ENCODE results near the gene FLII.
"Not testable (repeated sequence)": the region's sequence is repeated elsewhere in the genome, so short reads cannot be mapped to it uniquely, and the experiment has no call there.

Gene FLII
- long read RNA-seq, full-length matches to known transcripts, result 286 of 720 reads
- long read RNA-seq, partial matches to known transcripts, result 61 of 720 reads
- long read RNA-seq, other reads (novel, unspliced or antisense), result 373 of 720 reads

DNA sequence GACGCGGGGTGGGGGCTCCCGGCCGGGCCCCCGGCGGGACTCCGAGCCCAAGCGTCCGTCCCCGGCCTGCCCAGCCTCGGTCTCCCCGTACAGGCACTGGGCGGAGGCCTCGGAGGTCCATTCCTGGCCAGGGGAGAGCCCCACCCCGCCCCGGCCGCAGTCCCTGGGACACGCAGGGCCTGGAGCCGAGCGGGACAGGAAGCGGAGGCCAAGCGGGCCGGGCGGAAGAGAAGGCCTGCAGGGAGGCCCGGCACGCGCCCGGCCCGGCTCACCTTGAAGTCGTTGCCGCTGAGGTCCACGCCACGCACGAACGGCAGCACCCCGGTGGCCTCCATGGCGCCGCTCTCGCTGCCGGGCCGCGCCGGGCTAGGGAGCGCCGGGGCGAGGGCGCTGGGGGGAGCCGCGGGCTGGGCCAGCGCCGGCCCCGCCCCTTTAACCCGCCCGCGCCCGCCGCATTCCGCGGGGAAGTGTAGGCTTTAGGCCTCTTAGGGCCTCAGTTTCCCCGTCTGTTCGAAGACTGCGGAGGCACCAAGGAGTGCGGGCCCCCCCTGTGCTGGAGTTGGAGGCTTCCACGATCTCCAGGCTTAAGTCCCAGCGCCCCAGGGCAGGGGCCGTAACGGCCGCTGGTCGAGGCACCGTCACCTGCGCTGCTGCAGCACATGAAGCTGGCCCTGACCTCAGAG lies at the start of gene FLII:
TSS of gene FLII (minus strand) at position 383 of the 683 bp plus-strand sequence. CDS start at position 335, 48 bp downstream.
- no peak for TF ChIP-seq POLR2AphosphoS5 (IDR thresholded peaks at IDR 0.05; ENCODE audit: low read depth)
- no peak for TF ChIP-seq CTCF (IDR thresholded peaks at IDR 0.05; ENCODE audit: insufficient read depth, low read length)
- no peak for TF ChIP-seq REST (IDR thresholded peaks at IDR 0.05; ENCODE audit: insufficient replicate concordance, low read depth)
- TF ChIP-seq SPI1 (IDR thresholded peaks at IDR 0.05; ENCODE audit: borderline replicate concordance, low read depth), result no peak
- TF ChIP-seq GABPA (IDR thresholded peaks at IDR 0.05; ENCODE audit: low read depth), result no peak
- Histone ChIP-seq H3K27ac (replicated peaks) (peak within 1 kb of the TSS; percentile 89), H3K4me3 (replicated peaks; ENCODE audit: insufficient read depth, low read length) (peak within 1 kb of the TSS; percentile 70), H3K27me3 (ENCODE audit: insufficient read depth, poor library complexity, severe bottlenecking) (no peaks in the 10 kb centered on the region)
- peak; percentile 6 to 28 for DNase-seq (ENCODE audit: low read depth in 1 of 2, low spot score in 1 of 2)

DNA sequence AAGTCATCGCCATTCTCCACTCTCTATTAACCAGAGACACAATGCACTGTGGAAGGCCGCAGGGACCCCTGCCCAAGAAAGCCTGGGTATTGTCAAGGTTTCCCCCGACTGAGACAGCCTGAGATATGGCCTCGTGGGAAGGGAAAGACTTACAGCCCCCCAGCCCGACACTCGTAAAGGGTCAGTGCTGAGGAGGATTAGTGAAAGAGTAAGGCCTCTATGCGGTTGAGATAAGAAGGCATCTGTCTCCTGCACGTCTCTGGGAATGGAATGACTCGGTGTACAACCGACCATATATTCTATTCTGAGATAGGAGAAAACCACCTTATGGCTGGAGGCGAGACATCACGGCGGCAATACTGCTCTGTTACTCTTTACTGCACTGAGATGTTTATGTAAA lies 44.7 kb upstream of the FLII start:
- not testable (repeated sequence) for H3K4me3 ChIP-seq (replicated peaks; ENCODE audit: insufficient read depth, low read length); H3K27ac ChIP-seq (replicated peaks); DNase-seq (ENCODE audit: low read depth in 1 of 2, low spot score in 1 of 2); H3K27me3 ChIP-seq (ENCODE audit: insufficient read depth, poor library complexity, severe bottlenecking)

- no peaks in the 10 kb centered on the region for H3K27me3 ChIP-seq (ENCODE audit: insufficient read depth, poor library complexity, severe bottlenecking)
- TF ChIP-seq SPI1 (IDR thresholded peaks at IDR 0.05; ENCODE audit: borderline replicate concordance, low read depth) (no peak), REST (IDR thresholded peaks at IDR 0.05; ENCODE audit: insufficient replicate concordance, low read depth) (no peak), CTCF (IDR thresholded peaks at IDR 0.05; ENCODE audit: insufficient read depth, low read length) (no peak), POLR2AphosphoS5 (IDR thresholded peaks at IDR 0.05; ENCODE audit: low read depth) (no peak)
- H3K4me3 ChIP-seq (replicated peaks; ENCODE audit: insufficient read depth, low read length), result no peak overlapping the region
- DNase-seq (ENCODE audit: low read depth in 1 of 2, low spot score in 1 of 2), result no peak
- no peak overlapping the region for H3K27ac ChIP-seq (replicated peaks)
These were observed 42.4 kb upstream of the FLII start for GRCh38 chr17:18300725-18301480.

DNA sequence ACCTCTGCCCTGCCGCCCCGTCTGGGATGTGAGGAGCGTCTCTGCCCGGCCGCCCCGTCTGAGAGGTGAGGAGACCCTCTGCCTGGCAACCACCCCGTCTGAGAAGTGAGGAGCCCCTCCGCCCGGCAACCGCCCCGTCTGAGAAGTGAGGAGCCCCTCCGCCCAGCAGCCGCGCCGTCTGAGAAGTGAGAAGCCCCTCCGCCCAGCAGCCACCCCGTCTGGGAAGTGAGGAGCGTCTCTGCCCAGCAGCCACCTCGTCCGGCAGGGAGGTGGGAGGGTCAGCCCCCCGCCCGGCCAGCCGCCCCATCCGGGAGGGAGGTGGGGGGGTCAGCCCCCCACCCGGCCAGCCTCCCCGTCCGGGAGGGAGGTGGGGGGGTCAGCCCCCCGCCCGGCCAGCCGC lies 39.5 kb upstream of the FLII start:
- not testable (repeated sequence) for H3K27me3 ChIP-seq (ENCODE audit: insufficient read depth, poor library complexity, severe bottlenecking); H3K4me3 ChIP-seq (replicated peaks; ENCODE audit: insufficient read depth, low read length); DNase-seq (ENCODE audit: low read depth in 1 of 2, low spot score in 1 of 2); H3K27ac ChIP-seq (replicated peaks)

Measured in HL-60 (cell line).